ENCODE data around the gene OPCML.

OPCML gene

DNA sequence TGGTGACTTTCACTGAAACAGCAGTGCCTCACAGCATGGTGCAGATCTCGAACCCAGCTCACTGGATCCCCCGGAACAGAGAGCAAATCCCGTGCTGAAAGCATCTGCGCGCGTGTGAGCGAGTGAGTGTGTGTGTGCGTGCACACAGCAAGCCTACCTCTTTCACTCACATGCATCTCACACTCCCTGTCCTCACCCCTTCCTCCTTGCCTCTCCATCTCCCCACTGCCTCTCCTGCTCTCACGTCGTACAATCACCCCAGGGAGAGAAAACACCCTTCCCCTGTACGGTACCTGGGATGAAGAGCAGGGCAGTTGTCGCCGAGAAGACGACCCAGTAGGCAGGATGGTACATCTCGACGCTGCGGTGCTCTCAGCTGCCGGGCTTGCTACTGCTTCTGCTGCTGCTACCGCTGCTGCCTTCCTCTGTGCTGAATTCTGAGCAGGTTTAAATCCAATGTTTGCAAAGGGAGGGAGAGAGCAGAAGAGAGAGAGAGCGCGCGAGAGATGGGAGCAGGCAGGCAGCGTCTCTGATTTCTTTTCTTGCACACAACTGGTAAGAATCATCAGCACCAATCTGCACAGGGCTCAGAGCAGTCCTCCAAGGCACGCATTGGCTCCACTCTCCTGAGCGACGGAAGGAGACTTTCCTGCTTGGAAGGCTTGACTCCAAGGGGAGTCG, at the start of gene OPCML:
OPCML (minus strand) TSS at position 531 of the 681 bp plus-strand sequence.
- no peak within 1 kb of the TSS for H3K4me3 ChIP-seq (ENCODE audit: low read length)
- TF ChIP-seq, protein P1, sequence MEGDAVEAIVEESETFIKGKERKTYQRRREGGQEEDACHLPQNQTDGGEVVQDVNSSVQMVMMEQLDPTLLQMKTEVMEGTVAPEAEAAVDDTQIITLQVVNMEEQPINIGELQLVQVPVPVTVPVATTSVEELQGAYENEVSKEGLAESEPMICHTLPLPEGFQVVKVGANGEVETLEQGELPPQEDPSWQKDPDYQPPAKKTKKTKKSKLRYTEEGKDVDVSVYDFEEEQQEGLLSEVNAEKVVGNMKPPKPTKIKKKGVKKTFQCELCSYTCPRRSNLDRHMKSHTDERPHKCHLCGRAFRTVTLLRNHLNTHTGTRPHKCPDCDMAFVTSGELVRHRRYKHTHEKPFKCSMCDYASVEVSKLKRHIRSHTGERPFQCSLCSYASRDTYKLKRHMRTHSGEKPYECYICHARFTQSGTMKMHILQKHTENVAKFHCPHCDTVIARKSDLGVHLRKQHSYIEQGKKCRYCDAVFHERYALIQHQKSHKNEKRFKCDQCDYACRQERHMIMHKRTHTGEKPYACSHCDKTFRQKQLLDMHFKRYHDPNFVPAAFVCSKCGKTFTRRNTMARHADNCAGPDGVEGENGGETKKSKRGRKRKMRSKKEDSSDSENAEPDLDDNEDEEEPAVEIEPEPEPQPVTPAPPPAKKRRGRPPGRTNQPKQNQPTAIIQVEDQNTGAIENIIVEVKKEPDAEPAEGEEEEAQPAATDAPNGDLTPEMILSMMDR (conservative IDR thresholded peaks at IDR 0.05; ENCODE audit: low read length) = no peak
- DNase-seq (ENCODE audit: low read depth) = no peak

DNA sequence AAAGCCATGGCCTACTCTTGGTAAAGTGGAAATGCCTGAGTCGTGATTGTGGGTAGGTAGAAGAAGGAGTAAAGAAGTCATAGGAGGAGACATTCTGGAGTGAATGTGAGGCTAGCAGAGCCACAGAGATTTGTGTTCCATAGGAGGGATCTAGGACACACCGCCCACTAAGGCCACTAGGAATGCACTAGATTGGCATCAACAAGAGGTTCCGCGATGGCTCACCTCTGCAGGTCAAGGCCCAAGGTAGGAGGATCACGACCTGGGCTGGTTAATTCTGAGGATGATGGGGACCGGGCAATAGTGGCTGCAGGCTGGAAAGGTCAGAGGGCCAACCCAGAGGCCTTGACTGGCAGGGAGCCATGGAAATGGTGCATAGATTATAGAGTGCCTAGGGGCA, 48.8 kb upstream of the OPCML start:
- TF ChIP-seq, protein P1 (conservative IDR thresholded peaks at IDR 0.05; ENCODE audit: low read length) = no peak
- DNase-seq (ENCODE audit: low read depth) = no peak

DNA sequence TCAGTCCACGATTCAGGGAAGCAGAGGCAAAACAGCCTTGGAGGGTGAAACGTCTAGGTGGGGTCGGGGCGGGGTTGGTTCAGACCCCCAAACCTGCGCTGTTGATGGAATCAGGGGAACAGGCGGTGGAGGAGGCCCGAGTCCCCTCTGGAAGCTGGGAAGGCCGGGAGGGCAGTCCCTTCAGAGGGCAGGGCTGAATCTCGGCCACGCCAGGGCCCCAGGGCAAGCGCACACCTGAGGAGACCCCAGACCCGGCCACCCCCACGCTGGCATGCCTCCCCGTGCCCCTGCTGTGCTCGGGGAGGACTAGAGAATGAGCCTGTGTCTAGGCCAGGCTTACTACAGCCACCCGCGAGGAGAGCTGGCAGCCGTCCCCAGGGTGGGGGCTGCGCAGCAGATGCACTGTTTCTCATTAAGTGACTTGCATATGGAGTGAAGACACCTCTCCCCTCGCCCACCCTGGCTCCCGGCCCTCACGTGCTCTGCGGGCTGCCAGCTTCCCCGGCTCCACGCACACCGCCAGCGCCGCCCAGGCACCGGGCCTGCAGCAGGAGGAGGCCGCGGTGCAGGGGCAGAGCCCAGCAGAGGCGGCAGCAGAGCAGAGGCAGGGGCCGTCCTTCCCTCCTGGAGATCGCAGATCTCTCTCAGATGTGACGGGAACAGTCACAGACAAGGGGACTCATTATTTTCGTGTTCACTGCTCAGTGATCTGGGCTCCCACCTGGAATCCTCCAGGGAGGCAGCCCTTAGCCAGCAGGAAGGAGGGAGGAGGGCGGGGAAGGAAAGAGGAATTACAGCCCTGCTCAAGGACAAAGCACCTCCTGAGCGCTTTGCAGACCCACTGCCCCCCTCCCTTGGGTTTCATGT, 47.1 kb upstream of the OPCML start:
- no peak for DNase-seq (ENCODE audit: low read depth)
- H3K4me3 ChIP-seq (ENCODE audit: low read length) = no peak overlapping the region
- TF ChIP-seq, protein P1 (conservative IDR thresholded peaks at IDR 0.05; ENCODE audit: low read length) = no peak

More for the DNA sequence above, 48.8 kb upstream of the OPCML start:
- no peak overlapping the region for H3K4me3 ChIP-seq (ENCODE audit: low read length)

DNA sequence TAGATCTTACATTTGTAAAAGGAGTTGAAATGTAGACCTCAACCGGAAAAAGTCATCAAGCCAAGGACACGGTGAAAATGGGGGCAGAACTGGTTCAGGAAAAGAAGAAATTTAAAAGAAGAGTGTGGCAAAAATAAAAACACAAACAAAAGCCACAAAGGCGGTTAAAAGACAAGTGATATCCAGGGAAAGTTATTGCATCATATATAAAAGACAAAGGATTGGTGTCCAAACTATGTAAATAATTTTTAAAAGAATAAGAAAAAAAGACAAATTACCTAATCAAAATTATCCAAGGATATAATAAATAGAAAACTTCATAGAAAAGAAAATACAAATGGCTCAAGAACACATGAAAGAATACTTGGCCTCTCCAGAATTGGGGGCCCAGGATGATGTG, 45.1 kb upstream of the OPCML start:
- no peak for DNase-seq (ENCODE audit: low read depth)
- TF ChIP-seq, protein P1 (conservative IDR thresholded peaks at IDR 0.05; ENCODE audit: low read length) = no peak

DNA sequence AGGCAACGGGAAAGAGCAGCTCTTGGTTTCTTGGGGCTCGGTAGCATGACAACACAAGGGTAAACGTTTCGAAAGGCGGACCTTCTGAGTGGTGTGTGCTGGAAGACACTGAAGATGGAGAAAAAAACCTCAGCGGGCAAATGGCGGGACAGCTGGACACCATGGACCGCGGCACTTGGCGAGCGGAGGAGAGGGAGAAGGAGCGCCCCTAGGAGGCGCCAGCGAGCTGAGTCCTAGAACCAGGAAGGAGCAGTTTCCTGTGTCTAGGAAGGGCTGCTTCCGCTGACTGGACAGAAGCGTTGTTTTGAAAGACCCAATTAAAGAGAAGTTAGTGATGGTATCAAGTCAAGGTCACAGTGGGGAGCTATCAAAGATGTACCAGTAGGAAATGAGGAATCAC, 44.0 kb upstream of the OPCML start:
- no peak for DNase-seq (ENCODE audit: low read depth)
- H3K4me3 ChIP-seq (ENCODE audit: low read length) = no peak overlapping the region
- TF ChIP-seq, protein P1 (conservative IDR thresholded peaks at IDR 0.05; ENCODE audit: low read length) = no peak

More for the DNA sequence above, 45.1 kb upstream of the OPCML start:
- no peak overlapping the region for H3K4me3 ChIP-seq (ENCODE audit: low read length)

DNA sequence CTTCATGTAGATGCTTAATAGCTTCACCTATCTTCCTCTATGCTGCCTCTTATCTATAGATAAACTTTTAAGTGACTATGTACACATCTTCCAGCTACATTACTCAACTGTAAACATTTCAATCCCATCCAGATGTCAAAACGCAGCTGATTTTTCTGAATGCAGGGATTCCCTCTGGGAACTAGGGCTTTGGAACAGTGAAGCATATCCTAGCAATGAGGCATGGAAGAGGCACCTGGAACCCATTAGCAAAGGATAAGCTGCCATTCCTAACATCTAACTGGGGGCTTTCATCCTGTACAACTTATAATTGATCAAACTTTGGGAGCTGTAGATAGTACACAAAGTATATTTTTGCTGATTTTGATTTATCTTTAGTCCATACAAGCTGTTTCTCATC, 40.8 kb upstream of the OPCML start:
- TF ChIP-seq, protein P1 (conservative IDR thresholded peaks at IDR 0.05; ENCODE audit: low read length) = no peak
- DNase-seq (ENCODE audit: low read depth) = no peak
- no peak overlapping the region for H3K4me3 ChIP-seq (ENCODE audit: low read length)

Measured in AG10803 (cell line).